Activated CD4-positive, alpha-beta T cell treated with anti-CD3 and anti-CD28 coated beads for 36 hours (primary cell): ENCODE data around the gene PCF11. TPM values are rescaled to one million over a fixed set of nuclear protein-coding genes. Genes with fewer than 3 reads are reported as not detected.
"Not testable (repeated sequence)": the region's sequence is repeated elsewhere in the genome, so short reads cannot be mapped to it uniquely, and the experiment has no call there.

ENCODE experiments used
- ATAC-seq: fragments of 200-7000 bp; cut with Tn5 transposase; one replicate; pipeline ENCODE4 v1.10.0; 2021; ENCODE audit warnings: mild to moderate bottlenecking, moderate library complexity
- CTCF ChIA-PET: fragments of 350-600 bp; sonication (Branson Sonifier 250); formaldehyde crosslinking; loops from one replicate; lab custom pipeline; 2021; ENCODE audit warnings: antibody characterized with exemption; lab: Charles Lee
- POLR2A ChIA-PET: fragments of 350-600 bp; sonication (Branson Sonifier 250); formaldehyde crosslinking; loops from one replicate; lab custom pipeline; 2021; ENCODE audit warnings: antibody characterized with exemption, inconsistent platforms; lab: Charles Lee
- DNase-seq: peaks from one replicate; pipeline ENCODE4 v3.0.0-alpha.2; 2020
- H3K27ac Mint-ChIP-seq: one replicate; pipeline ENCODE4 v1.8.0; 2021; ENCODE audit warnings: mixed read lengths
- H3K27me3 Mint-ChIP-seq: one replicate; pipeline ENCODE4 v1.8.0; 2021; ENCODE audit warnings: mixed read lengths
- H3K36me3 Mint-ChIP-seq: one replicate; pipeline ENCODE4 v1.8.0; 2021; ENCODE audit warnings: low read depth, mixed read lengths
- H3K4me1 Mint-ChIP-seq: one replicate; pipeline ENCODE4 v1.8.0; 2021; ENCODE audit warnings: mixed read lengths
- H3K4me3 Mint-ChIP-seq: one replicate; pipeline ENCODE4 v1.8.0; 2021; ENCODE audit warnings: mild to moderate bottlenecking, moderate library complexity, mixed read lengths
- H3K9me3 Mint-ChIP-seq: one replicate; pipeline ENCODE4 v1.8.0; 2021; ENCODE audit warnings: low read depth, mixed read lengths
- intact Hi-C, 2 experiments: fragments of 100-400 bp; cut with DNase I in 1 of 2; cut with micrococcal nuclease in 1 of 2; formaldehyde crosslinking; loops; one replicate each; pipeline versions ENCODE4 v1.14.2 to v1.15.1; 2022 to 2024; cut with DNase I, micrococcal nuclease
- total RNA-seq, 2 experiments: library from RNA; stranded (reverse); gene quantifications; one replicate each; pipeline ENCODE4 v1.2.3, GENCODE V29; 2021

The PCF11 gene
- total RNA-seq, 2 experiments from 2014 or later: 55.3 to 70.8 TPM

GRCh38 chr11:83192606-83193245, 35.8 kb downstream of the PCF11 start:
- Mint-ChIP-seq H3K27ac (peak overlapping the region; percentile 98), H3K4me3 (peak overlapping the region; percentile 95), H3K4me1 (peaks cover 40% of the 10 kb centered on the region), H3K36me3 (peaks cover 24% of the 10 kb centered on the region), H3K9me3 (no peaks in the 10 kb centered on the region), H3K27me3 (no peaks in the 10 kb centered on the region)
- ChIA-PET CTCF (interaction anchor here (1.3 to 2.0 kb wide), 4 partner anchors 32 to 292 kb away, joined by 3 to 7 read pairs (median 4); partner anchors contain the start of gene PRCP), POLR2A (interaction anchor here (1.0 kb wide), 1 partner anchor 11 kb away, joined by 3 read pairs; no protein-coding TSS in a partner anchor)
- no peak for DNase-seq
- intact Hi-C loops: loop anchor here (1.0 to 2.0 kb wide), 6 partner anchors 36 to 291 kb away; partner anchors contain the start of genes CCDC90B (in 2 of the 2), DDIAS (in 2 of the 2) and RAB30 (in 2 of the 2)
- no peak for ATAC-seq

GRCh38 chr11:83193315-83194280, 36.7 kb downstream of the PCF11 start, which contains the start of gene ANKRD42:
TSS of gene ANKRD42 (plus strand) at chr11:83193712. CDS start at chr11:83194671, 959 bp downstream.
- ChIA-PET POLR2A (interaction anchor here (1.0 kb wide), 2 partner anchors 12 to 36 kb away, joined by 3 read pairs; partner anchors contain the start of gene PCF11), CTCF (interaction anchor here (0.6 to 2.0 kb wide), 8 partner anchors 12 to 326 kb away, joined by 3 to 7 read pairs (median 3); partner anchors contain the start of gene PRCP)
- peak within 1 kb of the TSS; percentile 98 for H3K27ac Mint-ChIP-seq
- intact Hi-C loops: loop anchor here (1.0 to 2.0 kb wide), 6 partner anchors 37 to 292 kb away; partner anchors contain the start of genes CCDC90B (in 2 of the 2), DDIAS (in 2 of the 2) and RAB30 (in 2 of the 2)
- no peaks in the 10 kb centered on the region for H3K9me3 Mint-ChIP-seq
- peak; percentile 92 for DNase-seq
- ATAC-seq: peak; percentile 75
- H3K4me1 Mint-ChIP-seq: peaks cover 40% of the 10 kb centered on the region
- H3K4me3 Mint-ChIP-seq: peak within 1 kb of the TSS; percentile 95
- no peaks in the 10 kb centered on the region for H3K27me3 Mint-ChIP-seq
- peaks cover 23% of the 10 kb centered on the region for H3K36me3 Mint-ChIP-seq

- peak; percentile 75 for DNase-seq
- ChIA-PET POLR2A (interaction anchor here (1.0 kb wide), 1 partner anchor 37 kb away, joined by 3 read pairs; the partner anchor contains the start of gene PCF11), CTCF (interaction anchor here (0.6 to 2.0 kb wide), 11 partner anchors 12 to 1517 kb away, joined by 3 to 7 read pairs (median 3); partner anchors contain the start of genes DDIAS and PRCP)
- Mint-ChIP-seq H3K4me1 (peaks cover 40% of the 10 kb centered on the region), H3K27me3 (no peaks in the 10 kb centered on the region), H3K4me3 (peak overlapping the region; percentile 95), H3K9me3 (no peaks in the 10 kb centered on the region), H3K27ac (peak overlapping the region; percentile 98), H3K36me3 (peaks cover 18% of the 10 kb centered on the region)
- intact Hi-C loops: no loop called here
- peak; percentile 63 for ATAC-seq
These were observed 37.6 kb downstream of the PCF11 start for GRCh38 chr11:83194281-83195142.

- H3K9me3 Mint-ChIP-seq: no peaks in the 10 kb centered on the region
- no peak for ATAC-seq
- POLR2A ChIA-PET: no interaction called here
- H3K36me3 Mint-ChIP-seq: peaks cover 17% of the 10 kb centered on the region
- CTCF ChIA-PET: interaction anchor here (0.7 to 2.0 kb wide), 6 partner anchors 12 to 294 kb away, joined by 3 to 7 read pairs (median 3); partner anchors contain the start of gene DDIAS
- H3K4me3 Mint-ChIP-seq: peak overlapping the region; percentile 95
- peak overlapping the region; percentile 98 for H3K27ac Mint-ChIP-seq
- H3K27me3 Mint-ChIP-seq: no peaks in the 10 kb centered on the region
- DNase-seq: no peak
- intact Hi-C loops: no loop called here
- H3K4me1 Mint-ChIP-seq: peaks cover 40% of the 10 kb centered on the region
These were observed 38.2 kb downstream of the PCF11 start for GRCh38 chr11:83195143-83195466.

- Mint-ChIP-seq H3K9me3 (no peaks in the 10 kb centered on the region), H3K36me3 (peaks cover 17% of the 10 kb centered on the region), H3K27me3 (no peaks in the 10 kb centered on the region), H3K27ac (no peak overlapping the region), H3K4me1 (peaks cover 40% of the 10 kb centered on the region), H3K4me3 (no peak overlapping the region)
- intact Hi-C loops: no loop called here
- DNase-seq: no peak
- POLR2A ChIA-PET: no interaction called here
- CTCF ChIA-PET: interaction anchor here (0.7 kb wide), 1 partner anchor 622 kb away, joined by 4 read pairs; no protein-coding TSS in a partner anchor
- ATAC-seq: no peak
These were observed 38.7 kb downstream of the PCF11 start for GRCh38 chr11:83195649-83196048.

GRCh38 chr11:83200035-83200434, 43.1 kb downstream of the PCF11 start:
- POLR2A ChIA-PET: no interaction called here
- no peak overlapping the region for H3K4me3 Mint-ChIP-seq
- intact Hi-C loops: no loop called here
- DNase-seq (no peak), ATAC-seq (no peak)
- no peaks in the 10 kb centered on the region for H3K27me3 Mint-ChIP-seq
- H3K27ac Mint-ChIP-seq: no peak overlapping the region
- H3K4me1 Mint-ChIP-seq: peaks cover 21% of the 10 kb centered on the region
- CTCF ChIA-PET: no interaction called here
- no peaks in the 10 kb centered on the region for H3K9me3 Mint-ChIP-seq
- peaks cover 11% of the 10 kb centered on the region for H3K36me3 Mint-ChIP-seq

GRCh38 chr11:83205608-83206185, 48.8 kb downstream of the PCF11 start:
- POLR2A ChIA-PET: no interaction called here
- intact Hi-C loops: no loop called here

GRCh38 chr11:83206221-83206620, 49.3 kb downstream of the PCF11 start:
- no peak for ATAC-seq
- POLR2A ChIA-PET: no interaction called here
- CTCF ChIA-PET: interaction anchor here (1.2 kb wide), 1 partner anchor 13 kb away, joined by 3 read pairs; the partner anchor contains the start of gene ANKRD42

More at GRCh38 chr11:83205608-83206185, 48.8 kb downstream of the PCF11 start:
- DNase-seq (no peak), ATAC-seq (no peak)
- no peaks in the 10 kb centered on the region for H3K9me3 Mint-ChIP-seq
- CTCF ChIA-PET: interaction anchor here (1.2 kb wide), 2 partner anchors 12 to 157 kb away, joined by 3 read pairs; partner anchors contain the start of gene ANKRD42
- H3K36me3 Mint-ChIP-seq: peaks cover 8% of the 10 kb centered on the region
- H3K4me3 Mint-ChIP-seq: no peak overlapping the region
- H3K4me1 Mint-ChIP-seq: no peaks in the 10 kb centered on the region
- no peak overlapping the region for H3K27ac Mint-ChIP-seq
- no peaks in the 10 kb centered on the region for H3K27me3 Mint-ChIP-seq

GRCh38 chr11:83206771-83207382, 49.9 kb downstream of the PCF11 start:
- H3K36me3 Mint-ChIP-seq, H3K4me1 Mint-ChIP-seq, ATAC-seq, H3K27me3 Mint-ChIP-seq, H3K27ac Mint-ChIP-seq, H3K9me3 Mint-ChIP-seq, DNase-seq, POLR2A ChIA-PET, H3K4me3 Mint-ChIP-seq, intact Hi-C loops: not testable (repeated sequence)
- CTCF ChIA-PET: interaction anchor here (1.0 to 1.2 kb wide), 3 partner anchors 12 to 504 kb away, joined by 3 read pairs; partner anchors contain the start of gene ANKRD42

More at GRCh38 chr11:83206221-83206620, 49.3 kb downstream of the PCF11 start:
- H3K4me1 Mint-ChIP-seq: no peaks in the 10 kb centered on the region
- intact Hi-C loops: no loop called here
- DNase-seq: no peak
- no peak overlapping the region for H3K27ac Mint-ChIP-seq
- H3K36me3 Mint-ChIP-seq: peaks cover 3% of the 10 kb centered on the region
- no peak overlapping the region for H3K4me3 Mint-ChIP-seq
- no peaks in the 10 kb centered on the region for H3K9me3 Mint-ChIP-seq
- H3K27me3 Mint-ChIP-seq: no peaks in the 10 kb centered on the region
